RPMI8226 (cell line): ENCODE measurements around the gene CHN2.
"Not testable (repeated sequence)": the region's sequence is repeated elsewhere in the genome, so short reads cannot be mapped to it uniquely, and the experiment has no call there.

ENCODE experiments used
- DNase-seq: peaks from one replicate; pipeline ENCODE4 v3.0.0-alpha.2; 2015

The CHN2 gene

DNA sequence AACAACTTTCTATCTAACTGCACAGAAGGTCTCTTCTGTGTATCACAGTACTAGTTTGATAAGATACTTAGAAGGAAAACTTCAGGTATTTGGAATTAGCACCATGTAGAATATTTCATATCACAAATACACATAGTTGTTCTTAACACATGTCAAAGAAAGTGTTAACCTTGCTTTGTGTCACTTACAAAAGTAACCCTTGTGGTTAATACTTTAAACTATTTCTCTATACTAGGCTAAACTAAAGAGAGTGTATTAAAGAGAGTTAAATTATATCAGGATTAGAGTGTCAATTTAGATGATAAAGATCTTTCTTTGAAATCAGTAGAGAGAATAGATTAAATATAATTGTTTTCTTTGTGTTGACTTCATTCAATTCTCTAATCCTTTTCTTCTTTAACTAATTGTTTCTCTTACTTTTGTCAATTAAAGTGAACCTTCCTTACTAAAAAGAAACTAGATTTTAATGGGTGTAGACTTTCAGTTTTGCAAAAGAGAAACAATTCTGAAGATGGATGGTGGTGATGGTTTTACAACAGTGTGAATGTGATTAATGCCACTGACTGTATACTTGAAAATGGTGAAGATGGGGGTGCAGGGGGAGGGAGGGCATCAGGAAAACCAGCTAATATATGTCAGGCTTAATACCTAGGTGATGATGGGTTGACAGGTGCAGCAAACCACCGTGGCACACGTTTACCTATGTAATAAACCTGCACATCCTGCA lies 67.8 kb downstream of the CHN2 start:
- no peak for DNase-seq

DNA sequence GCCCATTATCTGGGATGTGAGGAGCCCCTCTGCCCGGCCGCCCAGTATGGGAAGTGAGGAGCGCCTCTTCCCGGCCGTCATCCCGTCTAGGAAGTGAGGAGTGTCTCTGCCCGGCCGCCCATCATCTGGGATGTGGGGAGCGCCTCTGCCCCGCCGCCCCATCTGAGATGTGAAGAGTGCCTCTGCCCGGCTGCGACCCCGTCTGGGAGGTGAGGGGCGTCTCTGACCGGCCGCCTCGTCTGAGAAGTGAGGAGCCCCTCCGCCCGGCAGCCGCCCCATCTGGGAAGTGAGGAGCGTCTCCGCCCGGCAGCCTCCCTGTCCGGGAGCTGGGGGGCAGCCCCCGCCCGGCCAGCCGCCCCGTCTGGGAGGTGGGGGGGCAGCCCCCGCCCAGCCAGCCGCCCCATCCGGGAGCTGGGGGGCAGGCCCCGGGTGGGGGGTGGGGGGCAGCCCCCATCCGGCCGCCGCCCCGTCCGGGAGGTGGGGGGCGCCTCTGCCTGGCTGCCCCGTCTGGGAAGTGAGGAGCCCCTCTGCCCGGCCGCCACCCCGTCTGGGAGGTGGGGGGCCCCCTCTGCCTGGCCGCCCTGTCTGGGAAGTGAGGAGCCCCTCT lies 69.1 kb downstream of the CHN2 start:
- DNase-seq = not testable (repeated sequence)

DNA sequence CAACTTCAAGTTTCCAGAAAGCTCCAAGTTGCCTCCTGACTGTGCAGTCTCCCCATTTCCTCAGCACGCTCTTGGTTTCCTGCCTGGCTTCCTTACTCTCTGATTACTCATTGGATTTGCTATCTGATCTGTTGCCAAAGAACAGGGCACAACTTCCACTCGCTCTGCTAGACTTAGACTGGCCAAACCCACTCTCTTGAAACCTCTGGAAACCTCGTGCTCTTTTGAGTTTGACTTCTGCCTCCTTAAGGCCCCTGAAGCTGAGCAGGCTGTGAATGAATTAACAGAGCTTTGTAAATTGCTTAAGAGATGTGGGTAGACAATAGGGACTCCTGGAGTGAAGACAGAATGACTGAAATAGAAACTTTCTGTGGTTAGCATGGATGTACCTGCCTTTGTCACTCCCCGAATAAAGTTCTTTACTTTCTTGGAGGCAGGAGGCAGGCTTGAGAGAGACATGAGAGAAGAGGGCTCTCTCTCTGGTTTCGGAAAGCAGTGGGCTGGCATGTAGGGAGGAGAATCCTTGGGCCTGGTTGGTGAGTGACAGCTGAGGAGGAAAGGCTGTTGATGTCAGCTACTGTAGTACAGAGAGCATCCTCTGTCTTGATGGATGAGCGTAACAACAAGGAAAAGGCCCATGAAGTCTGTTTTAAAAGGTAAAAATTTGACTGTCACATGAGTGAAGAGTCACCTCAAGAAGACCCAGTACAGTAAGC lies 70.8 kb downstream of the CHN2 start:
- no peak for DNase-seq

DNA sequence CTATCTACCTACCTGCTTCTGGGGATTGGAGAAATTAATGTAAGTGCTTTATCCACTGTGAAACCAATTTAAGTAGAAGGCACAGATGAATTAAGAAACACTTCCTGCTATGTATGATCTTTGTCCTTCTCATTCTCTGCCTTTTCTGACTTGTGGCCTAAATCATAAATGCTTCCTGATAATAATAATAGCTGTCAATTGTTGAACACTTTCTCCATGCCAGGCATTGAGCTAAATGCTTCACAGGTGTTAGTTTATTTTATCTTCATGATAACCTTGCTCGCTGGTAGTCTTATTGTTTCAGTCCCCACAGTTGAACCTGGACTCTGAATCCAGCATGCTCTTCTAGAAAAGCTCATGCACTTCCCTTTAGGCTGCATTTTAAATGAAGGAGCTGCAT lies 75.4 kb downstream of the CHN2 start:
- no peak for DNase-seq

DNA sequence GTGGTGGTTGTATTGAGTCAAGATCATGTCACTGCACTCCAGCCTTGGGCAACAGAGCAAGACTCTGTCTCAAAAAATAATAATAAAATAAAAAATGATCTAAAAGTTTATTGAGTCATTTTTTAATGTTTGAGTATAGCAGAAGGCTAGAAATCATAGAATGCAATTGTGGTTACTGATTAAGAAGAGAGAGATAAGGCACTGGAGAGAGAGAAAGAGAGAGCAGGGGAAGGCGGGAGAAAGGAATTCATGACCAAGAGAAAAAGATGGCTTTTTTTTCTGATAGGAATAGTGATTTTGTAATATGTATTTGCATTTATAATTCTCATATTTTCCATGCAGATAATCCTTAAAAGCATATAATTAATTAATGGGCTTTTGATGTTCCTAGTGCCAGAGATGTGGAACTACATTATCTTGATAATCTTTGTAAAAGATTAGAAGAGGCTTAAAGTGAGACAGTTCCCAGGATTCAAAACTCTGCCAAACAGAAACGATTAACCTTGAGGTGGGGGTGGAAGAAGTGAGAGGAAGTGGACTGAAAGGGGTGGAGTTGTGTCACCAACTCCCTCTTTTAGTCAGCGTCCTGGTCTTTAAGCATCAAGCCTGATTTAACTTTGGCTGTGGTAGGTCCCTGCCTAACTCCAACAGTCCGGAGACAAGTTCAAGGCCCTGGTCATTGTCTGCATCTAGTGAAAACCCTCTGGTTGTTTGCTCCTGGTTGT lies 76.2 kb downstream of the CHN2 start:
- no peak for DNase-seq

DNA sequence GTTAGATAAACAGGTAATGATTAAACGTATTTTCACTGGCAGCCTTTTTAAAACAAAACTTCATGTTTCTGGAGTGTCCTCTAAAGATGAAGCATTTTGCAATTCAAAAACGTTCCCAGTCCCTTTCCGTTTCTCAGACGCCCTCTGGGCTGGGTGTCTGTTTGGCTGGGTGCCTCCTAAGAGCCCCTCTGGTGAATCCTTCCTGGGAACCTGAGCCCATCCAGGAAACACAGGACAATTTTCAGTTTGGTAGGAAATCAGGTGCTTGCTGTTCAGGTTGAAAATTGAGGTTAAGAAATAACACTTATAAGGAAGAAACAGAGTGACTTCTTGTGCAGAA lies 76.7 kb downstream of the CHN2 start:
- DNase-seq = no peak

GRCh38 chr7:29272057-29272456 lies 77.5 kb downstream of the CHN2 start:
- no peak for DNase-seq

- DNase-seq = no peak
Measured at GRCh38 chr7:29274146-29275017, 79.8 kb downstream of the CHN2 start.

GRCh38 chr7:29275018-29275318 lies 80.4 kb downstream of the CHN2 start:
- no peak for DNase-seq

GRCh38 chr7:29275493-29275892 lies 80.9 kb downstream of the CHN2 start:
- no peak for DNase-seq

- DNase-seq = no peak
Measured at GRCh38 chr7:29276199-29276598, 81.6 kb downstream of the CHN2 start.

DNA sequence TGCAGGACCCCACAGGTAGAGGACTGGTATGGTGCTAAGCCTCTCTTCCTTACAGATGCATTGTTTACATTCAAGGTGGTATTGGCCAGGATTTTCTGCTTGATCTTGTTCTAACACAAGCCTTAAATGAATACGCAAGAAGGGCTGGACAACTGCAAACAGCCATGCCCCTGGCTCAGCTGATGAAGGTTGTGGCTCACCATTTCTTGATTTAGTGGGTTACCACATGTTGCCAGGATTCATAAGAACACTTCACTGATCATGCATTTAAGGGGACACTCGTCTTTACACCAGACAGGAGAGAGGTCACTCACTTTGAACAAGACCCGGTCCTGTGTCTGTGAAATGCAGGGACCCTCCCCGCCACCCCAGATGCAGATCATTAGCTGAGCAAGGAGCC lies 82.2 kb downstream of the CHN2 start:
- DNase-seq = no peak

GRCh38 chr7:29277436-29278215 lies 83.1 kb downstream of the CHN2 start:
- no peak for DNase-seq

DNA sequence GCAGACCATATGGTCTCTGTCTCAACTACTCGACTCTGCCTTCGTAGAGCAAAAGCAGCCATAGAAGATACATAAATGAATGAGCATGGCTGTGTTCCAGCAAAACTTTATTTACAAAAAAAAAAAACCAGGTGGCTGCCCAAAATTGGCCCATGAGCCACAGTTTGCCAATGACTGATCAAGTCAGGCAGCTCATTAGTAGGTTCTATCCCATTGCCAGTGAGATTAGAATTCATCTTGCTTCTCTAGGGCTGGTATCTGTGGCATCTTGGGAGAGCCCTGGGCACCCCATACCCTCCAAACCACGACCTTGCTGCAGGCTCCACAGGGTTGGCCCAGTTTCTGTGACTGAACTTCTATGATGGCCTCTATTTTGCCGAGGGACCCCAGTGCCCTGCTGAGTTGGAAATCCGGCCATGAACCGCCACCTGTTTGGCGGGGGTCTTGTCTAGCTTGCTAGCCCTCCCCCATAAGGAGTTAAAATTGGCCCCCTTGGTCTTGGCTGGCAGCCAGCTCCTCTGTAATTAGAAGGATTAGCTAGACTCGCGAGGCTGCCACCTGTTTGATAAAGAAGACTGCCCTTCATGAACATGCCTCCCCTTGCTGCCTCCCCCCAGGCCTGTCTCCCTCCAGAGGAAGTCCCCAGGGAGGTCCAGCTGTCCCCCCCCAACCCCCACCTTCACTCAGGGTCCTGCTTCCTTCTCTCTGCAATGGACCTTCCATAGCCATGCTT lies 83.9 kb downstream of the CHN2 start:
- no peak for DNase-seq

- peak; percentile 14 for DNase-seq
Measured at GRCh38 chr7:29281782-29282541, 87.4 kb downstream of the CHN2 start.

DNA sequence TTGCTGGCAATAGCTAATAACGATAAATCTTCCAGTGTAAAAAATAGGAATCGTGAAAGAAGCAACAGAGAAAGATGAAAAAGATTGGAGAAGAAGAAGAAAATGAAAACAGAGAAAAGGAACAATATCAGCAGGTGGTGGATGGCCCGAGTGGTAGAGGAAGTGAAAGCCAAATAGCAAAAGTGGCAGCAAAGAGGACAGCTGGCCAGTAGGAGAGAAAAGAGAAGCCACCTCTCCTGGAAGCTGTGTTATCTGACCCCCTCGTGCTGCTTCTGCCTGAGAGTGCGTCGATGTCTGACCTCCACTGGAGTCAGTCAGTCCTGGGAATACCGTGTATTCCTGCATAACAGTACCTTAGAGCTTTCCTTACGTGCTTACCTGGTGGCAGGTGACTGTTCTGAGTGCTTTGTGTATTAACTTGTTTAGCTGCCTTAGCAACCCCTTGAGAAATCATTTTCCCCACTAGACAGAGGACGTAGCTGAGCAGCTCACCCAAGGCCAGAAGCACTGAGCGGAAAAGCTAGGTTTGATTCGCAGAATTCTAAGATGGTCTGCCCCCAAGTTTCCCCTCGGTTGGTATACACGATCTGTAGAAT lies 88.3 kb downstream of the CHN2 start:
- peak; percentile 72 for DNase-seq

DNA sequence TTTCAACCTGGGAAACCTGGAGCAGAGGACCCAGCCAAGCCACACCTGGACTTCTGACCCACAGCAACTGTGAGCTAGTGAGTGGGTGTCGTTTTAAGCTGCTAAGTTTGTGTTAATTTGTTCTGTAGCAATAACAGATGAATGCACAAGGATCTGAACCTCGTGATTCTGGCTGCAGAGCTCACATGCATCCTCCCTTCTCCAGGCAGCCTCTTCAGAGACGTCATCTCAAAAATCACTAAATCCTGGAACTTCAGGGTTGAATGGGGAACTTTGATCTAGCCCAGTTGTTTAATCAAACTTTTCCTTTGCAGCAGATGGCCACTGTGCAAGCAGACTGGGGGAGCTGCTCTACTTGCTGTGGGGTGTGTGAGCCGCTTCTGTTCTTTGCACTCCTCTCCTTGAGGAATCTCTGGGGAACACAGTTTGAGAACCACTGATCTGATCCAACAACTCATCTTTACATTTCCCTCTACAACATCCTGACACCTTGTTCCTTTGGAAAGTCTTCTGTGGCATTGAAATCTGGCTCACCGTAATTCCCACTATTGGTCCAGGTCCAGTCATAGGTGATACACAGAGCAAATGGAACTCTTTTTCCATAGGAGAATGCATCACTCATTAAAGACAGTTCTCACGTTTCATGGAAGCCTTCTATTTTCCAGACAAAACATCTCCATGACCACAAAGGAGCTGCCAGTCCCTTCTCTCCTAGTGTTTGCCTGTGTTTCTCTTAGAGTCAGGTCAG lies 90.3 kb downstream of the CHN2 start:
- DNase-seq = no peak

- peak; percentile 59 for DNase-seq
Measured at GRCh38 chr7:29285444-29285793, 90.8 kb downstream of the CHN2 start.

GRCh38 chr7:29285861-29286260 lies 91.3 kb downstream of the CHN2 start:
- DNase-seq = no peak
